Activated T-cell treated with anti-CD3 and anti-CD28 coated beads, Interleukin-2, amount 50 U/mL, for 48 hours (primary cell): ENCODE data around the gene SLC51B.

ENCODE experiments used
- DNase-seq, 2 experiments: peaks; one replicate each; pipeline ENCODE4 v3.0.0-alpha.2; 2020

SLC51B gene

GRCh38 chr15:65101891-65102708 lies 56.9 kb downstream of the SLC51B start:
- DNase-seq, result no peak

- no peak for DNase-seq
These were observed 57.7 kb downstream of the SLC51B start for GRCh38 chr15:65102912-65103311.
